HL-60/S4 (cell line): ENCODE data around the gene C10orf90.
"Not testable (repeated sequence)": the region's sequence is repeated elsewhere in the genome, so short reads cannot be mapped to it uniquely, and the experiment has no call there.

Experiments used
- in situ Hi-C: fragments of 300-500 bp; cut with MboI; formaldehyde crosslinking; loops from 2 replicates; pipeline ENCODE4 v1.14.3; 2022; ENCODE audit warnings: low sequenced_read_pairs

The C10orf90 gene

GRCh38 chr10:126398383-126398743 is 272.1 kb downstream of the C10orf90 start:
- in situ Hi-C loops = no loop called here

GRCh38 chr10:126397640-126398382 is 272.7 kb downstream of the C10orf90 start:
- in situ Hi-C loops = no loop called here

- in situ Hi-C loops = no loop called here
Observed at GRCh38 chr10:126397156-126397555, 273.3 kb downstream of the C10orf90 start.

DNA sequence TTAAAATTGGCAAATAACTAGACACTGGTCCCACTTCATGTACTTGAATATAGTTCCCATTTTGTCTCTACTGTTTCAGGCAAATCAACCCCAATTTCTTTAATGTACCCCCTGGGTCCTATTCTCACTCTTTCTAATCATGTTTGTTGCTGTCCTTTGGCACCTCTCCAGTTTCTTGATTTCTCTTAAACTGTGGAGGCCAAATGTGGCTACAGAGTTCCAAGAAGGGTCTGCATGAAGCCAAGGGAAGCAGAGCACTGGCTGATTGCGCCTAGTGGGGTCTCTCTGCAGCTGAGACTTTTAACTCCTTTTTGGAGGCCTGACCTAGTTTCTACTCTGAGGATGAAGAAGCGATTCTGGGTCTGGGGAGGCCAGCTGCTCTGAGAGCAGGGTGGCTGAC is 275.5 kb downstream of the C10orf90 start:
- in situ Hi-C loops = no loop called here

DNA sequence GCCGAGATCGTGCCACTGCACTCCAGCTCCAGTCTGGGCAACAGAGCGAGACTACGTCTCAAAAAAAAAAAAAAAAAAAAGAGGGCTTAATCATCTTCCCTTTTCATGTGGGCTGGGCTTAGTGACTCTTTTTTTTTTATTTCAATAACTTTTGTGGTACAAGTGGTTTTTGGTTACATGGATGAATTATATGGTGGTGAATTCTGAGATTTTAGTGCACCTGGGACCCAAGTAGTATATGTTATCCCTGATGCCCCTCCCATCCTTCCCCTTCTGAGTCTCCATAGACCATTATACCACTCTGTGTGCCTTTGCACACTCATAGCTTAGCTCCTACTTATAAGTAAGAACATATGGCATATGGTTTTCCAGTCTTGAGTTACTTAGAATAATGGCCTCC is 277.4 kb downstream of the C10orf90 start:
- in situ Hi-C loops = no loop called here

DNA sequence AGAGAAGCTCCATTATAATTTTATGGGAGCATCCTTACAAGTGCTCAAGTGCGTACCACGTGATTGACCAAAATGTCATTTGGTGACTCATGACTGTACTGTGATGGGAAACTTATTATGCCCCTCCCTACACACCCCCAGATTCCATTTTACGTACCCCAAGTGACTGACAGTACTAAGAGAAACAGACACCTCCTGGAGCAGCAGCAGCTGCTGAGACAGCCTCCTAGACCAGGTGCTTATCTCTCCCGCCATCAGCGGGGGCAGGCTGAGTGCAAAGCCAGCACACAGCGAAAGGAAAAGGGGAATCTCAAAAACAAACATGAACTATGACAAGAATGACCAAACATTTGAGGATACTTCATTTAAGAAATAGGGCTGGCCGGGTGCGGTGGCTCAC is 278.0 kb downstream of the C10orf90 start:
- in situ Hi-C loops = no loop called here

GRCh38 chr10:126392068-126392467 is 278.4 kb downstream of the C10orf90 start:
- in situ Hi-C loops = no loop called here

- in situ Hi-C loops = no loop called here
Observed at GRCh38 chr10:126391192-126391885, 279.2 kb downstream of the C10orf90 start.

GRCh38 chr10:126390324-126390723 is 280.2 kb downstream of the C10orf90 start:
- in situ Hi-C loops = no loop called here

DNA sequence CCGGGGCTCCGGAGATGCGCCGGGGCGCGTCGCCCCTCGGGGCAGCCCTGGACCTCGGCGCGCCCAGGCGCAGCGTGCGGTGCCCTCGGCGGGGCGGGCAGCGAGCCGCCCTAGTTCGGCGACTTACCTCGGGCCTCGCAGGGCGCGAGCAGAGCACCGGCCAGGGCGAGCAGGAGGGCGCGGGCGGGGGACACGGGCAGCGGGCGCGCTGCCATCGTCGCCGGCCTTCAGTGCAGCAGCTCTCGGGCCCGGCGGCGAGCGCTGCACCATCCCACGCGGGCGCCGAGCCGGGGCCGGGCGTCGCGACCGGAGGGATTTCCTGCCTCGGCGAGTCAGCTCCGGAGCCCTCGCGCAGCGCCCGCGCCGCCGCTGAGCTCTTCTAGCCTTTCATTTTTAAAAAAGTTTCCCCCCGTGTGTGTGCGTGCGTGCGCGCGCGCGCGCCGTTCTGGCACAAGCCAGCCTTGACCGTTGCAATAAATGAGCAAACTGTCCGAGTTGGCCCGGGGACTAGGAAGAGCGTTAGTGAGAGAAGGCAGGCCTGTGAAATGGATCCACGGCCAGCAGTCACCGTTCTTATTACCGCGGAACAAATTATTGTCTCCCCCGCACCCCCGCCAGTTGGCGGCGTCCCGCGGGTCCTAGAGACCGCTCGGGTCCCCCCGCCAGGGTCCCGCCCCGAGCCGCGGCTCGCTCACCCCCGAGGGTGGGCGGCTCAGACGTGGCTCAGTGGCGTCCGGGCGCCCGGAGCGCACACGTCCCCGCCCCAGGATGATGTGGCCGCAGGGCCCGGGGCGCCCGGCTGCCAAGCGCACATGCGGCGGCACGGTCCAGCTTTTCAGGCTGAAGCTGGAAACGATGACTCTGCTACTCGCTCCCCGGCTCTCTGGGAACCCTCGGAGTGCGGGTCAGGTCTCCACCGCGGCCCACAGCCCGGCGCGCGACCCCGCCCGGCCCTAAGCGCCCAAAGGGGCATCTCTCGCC is 282.3 kb downstream of the C10orf90 start, which contains the start of gene ADAM12:
Gene ADAM12, minus strand, starts transcription at position 547 of the 981 bp plus-strand sequence. Its CDS starts 332 bp downstream, at position 215.
- in situ Hi-C loops = no loop called here

- in situ Hi-C loops = no loop called here
Observed at GRCh38 chr10:126387041-126387921, 283.2 kb downstream of the C10orf90 start.

DNA sequence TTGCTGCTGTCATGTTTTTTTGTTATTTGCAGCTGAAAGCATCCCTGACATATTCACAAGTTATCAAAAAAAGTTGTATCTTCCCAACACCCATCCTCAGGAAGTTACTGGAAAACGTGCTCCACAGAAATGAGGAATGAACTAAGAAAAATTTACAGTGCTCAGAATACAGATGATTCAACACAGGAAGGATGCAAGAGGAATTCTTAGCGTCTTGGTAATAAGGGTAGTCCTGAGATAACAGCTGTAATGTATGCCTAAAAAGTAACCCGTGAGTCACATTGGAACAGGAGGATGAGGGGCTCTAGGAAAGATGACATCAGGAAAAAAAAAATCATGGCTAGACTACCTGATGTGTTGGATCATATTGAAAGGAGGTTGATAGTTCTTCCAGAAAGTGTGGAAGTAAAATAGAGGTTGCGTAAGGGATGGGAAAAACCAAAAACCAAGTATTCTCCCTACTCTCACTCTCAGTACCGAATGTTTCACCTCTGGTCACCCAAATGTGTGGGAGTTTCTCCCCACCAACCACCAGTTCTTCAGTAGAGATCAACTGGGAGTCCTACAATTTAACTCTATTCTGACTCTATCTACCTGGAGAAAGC is 286.1 kb downstream of the C10orf90 start:
- in situ Hi-C loops = no loop called here

DNA sequence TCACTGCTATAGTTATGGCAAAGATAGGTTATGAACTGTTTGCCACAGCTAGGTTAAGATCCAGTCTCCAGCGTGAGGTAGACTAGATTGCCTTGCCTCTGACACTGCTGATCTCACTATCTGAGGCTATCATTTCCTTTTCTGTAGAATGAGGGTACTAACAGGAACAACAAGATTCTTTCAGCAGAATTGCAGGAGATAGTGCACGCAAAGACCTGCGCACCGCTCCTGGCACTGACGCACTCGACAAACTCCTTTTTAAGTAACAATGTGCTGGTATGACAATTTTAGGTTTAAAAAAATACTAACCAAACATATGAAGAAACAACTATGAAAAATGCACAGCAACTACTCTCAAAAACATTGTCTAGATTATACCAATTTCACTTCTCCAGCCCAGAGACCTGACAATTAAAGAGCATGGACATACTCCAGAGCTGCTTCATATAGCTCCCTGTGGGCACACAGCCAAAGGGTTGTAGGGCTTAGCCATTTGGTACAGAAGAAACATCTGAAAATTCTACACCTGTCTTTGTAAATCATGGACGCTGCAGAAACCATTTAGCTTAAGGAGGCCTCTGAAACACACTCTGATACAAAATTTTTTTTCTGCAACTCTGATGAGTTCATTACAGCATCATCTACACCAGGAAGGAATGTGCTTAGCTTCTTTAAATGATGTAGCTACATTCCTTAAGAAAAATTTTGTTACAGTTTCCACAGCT is 290.0 kb downstream of the C10orf90 start:
- in situ Hi-C loops = no loop called here

- in situ Hi-C loops = not testable (repeated sequence)
Observed at GRCh38 chr10:126379166-126379565, 291.3 kb downstream of the C10orf90 start.

DNA sequence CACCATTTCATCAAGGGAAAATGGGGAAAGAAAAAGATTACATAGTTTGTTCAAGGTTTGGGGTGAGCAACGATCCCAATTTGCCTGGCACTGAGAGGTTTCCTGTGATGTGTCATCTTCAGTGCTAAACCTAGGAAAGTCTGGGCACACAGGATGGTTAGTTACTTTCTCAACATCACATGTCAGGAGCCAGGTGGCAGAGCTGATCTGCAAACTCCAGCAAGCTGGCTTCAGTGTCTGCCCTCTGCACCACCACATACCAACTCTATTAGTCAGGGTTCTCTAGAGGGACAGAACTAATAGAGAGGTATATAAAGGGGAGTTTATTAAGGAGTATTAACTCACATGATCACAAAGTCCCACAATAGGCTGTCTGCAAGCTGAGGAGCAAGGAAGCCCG is 293.5 kb downstream of the C10orf90 start:
- in situ Hi-C loops = no loop called here

GRCh38 chr10:126375926-126376554 is 294.5 kb downstream of the C10orf90 start:
- in situ Hi-C loops = no loop called here

DNA sequence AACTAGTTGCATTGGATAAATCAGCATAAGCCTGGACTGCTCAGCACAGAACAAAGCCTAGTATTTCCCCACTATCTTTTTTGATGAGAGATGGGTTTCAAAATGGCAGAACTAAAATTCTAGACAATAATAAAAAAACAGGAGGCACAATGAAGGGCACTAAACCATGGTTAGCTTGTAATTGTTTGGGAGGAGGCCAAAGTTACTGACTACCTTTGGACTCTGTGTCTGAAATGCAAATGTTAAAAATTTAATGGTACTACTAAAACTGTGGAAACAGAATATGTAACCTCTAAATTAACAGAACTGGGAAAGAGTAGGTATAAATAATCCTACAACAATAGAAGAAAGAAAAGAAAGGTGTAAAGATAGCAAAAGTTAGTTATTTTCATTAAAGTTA is 295.2 kb downstream of the C10orf90 start:
- in situ Hi-C loops = no loop called here
